HG02970 (cell line): Measurements from ENCODE around the gene PHKA2.

Experiments used
- ATAC-seq: cut with Tn5 transposase; IDR thresholded peaks from one replicate; pipeline ENCODE4 v1.9.1; 2021; ENCODE audit warnings: mild to moderate bottlenecking, moderate library complexity, moderate number of reproducible peaks; ENCODE audit not compliant: unreplicated experiment, low FRiP score

PHKA2 gene

GRCh38 chrX:18938710-18939109, 45.2 kb downstream of the PHKA2 start:
- no peak for ATAC-seq

- no peak for ATAC-seq
Measured at GRCh38 chrX:18937173-18937572, 46.7 kb downstream of the PHKA2 start.

- ATAC-seq: no peak
Measured at GRCh38 chrX:18935893-18936292, 48.0 kb downstream of the PHKA2 start.

GRCh38 chrX:18934708-18935107, 49.2 kb downstream of the PHKA2 start:
- no peak for ATAC-seq

GRCh38 chrX:18933617-18934016, 50.3 kb downstream of the PHKA2 start:
- no peak for ATAC-seq

- ATAC-seq: no peak
Measured at GRCh38 chrX:18931972-18932371, 51.9 kb downstream of the PHKA2 start.

- no peak for ATAC-seq
Measured at GRCh38 chrX:18929775-18930174, 54.1 kb downstream of the PHKA2 start.

GRCh38 chrX:18927558-18927957, 56.4 kb downstream of the PHKA2 start:
- no peak for ATAC-seq

GRCh38 chrX:18924507-18925088, 59.3 kb downstream of the PHKA2 start:
- no peak for ATAC-seq

- no peak for ATAC-seq
Measured at GRCh38 chrX:18920566-18920965, 63.3 kb downstream of the PHKA2 start.

GRCh38 chrX:18920079-18920478, 63.8 kb downstream of the PHKA2 start:
- ATAC-seq: no peak

- ATAC-seq: no peak
Measured at GRCh38 chrX:18917831-18918230, 66.1 kb downstream of the PHKA2 start.

GRCh38 chrX:18906286-18906685, 77.6 kb downstream of the PHKA2 start:
- no peak for ATAC-seq

- no peak for ATAC-seq
Measured at GRCh38 chrX:18900401-18900976, 83.4 kb downstream of the PHKA2 start.

GRCh38 chrX:18899796-18900380, 84.0 kb downstream of the PHKA2 start:
- no peak for ATAC-seq

GRCh38 chrX:18898492-18898891, 85.4 kb downstream of the PHKA2 start:
- no peak for ATAC-seq

GRCh38 chrX:18898091-18898490, 85.8 kb downstream of the PHKA2 start:
- ATAC-seq: no peak

GRCh38 chrX:18897611-18898010, 86.3 kb downstream of the PHKA2 start:
- ATAC-seq: no peak

GRCh38 chrX:18896680-18897544, 87.0 kb downstream of the PHKA2 start:
- no peak for ATAC-seq

- no peak for ATAC-seq
Measured at GRCh38 chrX:18895189-18895951, 88.5 kb downstream of the PHKA2 start.

- no peak for ATAC-seq
Measured at GRCh38 chrX:18894156-18894555, 89.8 kb downstream of the PHKA2 start.
